Stimulated activated CD4-positive, alpha-beta T cell treated with anti-CD3 and anti-CD28 coated beads, TNF-alpha, amount 100 ng/mL, for 1 hour (primary cell): Measurements from ENCODE around the gene AK3.

ENCODE experiments used
- DNase-seq, 3 donors: peaks; one replicate each; pipeline ENCODE4 v3.0.0-alpha.2; 2020; ENCODE audit warnings: low read depth in 3 of 3, low spot score in 1 of 3

Gene AK3

GRCh38 chr9:4706971-4707622 lies 33.9 kb downstream of the AK3 start:
- DNase-seq, result no peak

- DNase-seq, result no peak
Measured at GRCh38 chr9:4706021-4706420, 35.0 kb downstream of the AK3 start.

GRCh38 chr9:4704129-4704528 lies 36.9 kb downstream of the AK3 start:
- DNase-seq, result no peak

- no peak for DNase-seq
Measured at GRCh38 chr9:4701526-4701925, 39.5 kb downstream of the AK3 start.

- no peak for DNase-seq
Measured at GRCh38 chr9:4700932-4701331, 40.1 kb downstream of the AK3 start.

- DNase-seq, result no peak
Measured at GRCh38 chr9:4700091-4700490, 40.9 kb downstream of the AK3 start.

GRCh38 chr9:4691795-4692194 lies 49.2 kb downstream of the AK3 start:
- DNase-seq, result no peak

- DNase-seq, result no peak
Measured at GRCh38 chr9:4690144-4690543, 50.9 kb downstream of the AK3 start.

- DNase-seq, result no peak
Measured at GRCh38 chr9:4689687-4690104, 51.3 kb downstream of the AK3 start.

GRCh38 chr9:4689021-4689420 lies 52.0 kb downstream of the AK3 start:
- DNase-seq, result no peak

GRCh38 chr9:4686584-4686983 lies 54.4 kb downstream of the AK3 start:
- DNase-seq, result no peak

- DNase-seq, result no peak
Measured at GRCh38 chr9:4686112-4686511, 54.9 kb downstream of the AK3 start.

- DNase-seq, result no peak
Measured at GRCh38 chr9:4684820-4685219, 56.2 kb downstream of the AK3 start.

GRCh38 chr9:4680750-4681149 lies 60.3 kb downstream of the AK3 start:
- no peak for DNase-seq

- no peak for DNase-seq
Measured at GRCh38 chr9:4680173-4680525, 60.9 kb downstream of the AK3 start.

- peak; percentile 94 to 100 (median 99) for DNase-seq
Measured at GRCh38 chr9:4679268-4680172, 61.5 kb downstream of the AK3 start, which contains the start of gene CDC37L1. Gene CDC37L1 (plus strand): TSS chr9:4679569. CDS start chr9:4679768, 199 bp downstream.

GRCh38 chr9:4678679-4679267 lies 62.2 kb downstream of the AK3 start:
- DNase-seq, result no peak

GRCh38 chr9:4677392-4677791 lies 63.6 kb downstream of the AK3 start:
- DNase-seq, result no peak

- DNase-seq, result no peak
Measured at GRCh38 chr9:4674783-4675182, 66.2 kb downstream of the AK3 start.

GRCh38 chr9:4671737-4672136 lies 69.3 kb downstream of the AK3 start:
- no peak for DNase-seq

GRCh38 chr9:4670591-4670990 lies 70.4 kb downstream of the AK3 start:
- no peak for DNase-seq

GRCh38 chr9:4669890-4670289 lies 71.1 kb downstream of the AK3 start:
- DNase-seq, result no peak
